Left colon (tissue), 2 donors: ENCODE data around the gene PRAMEF12. TPM values are rescaled to one million over a fixed set of nuclear protein-coding genes. Genes with fewer than 3 reads are reported as not detected.

Experiments used
- total RNA-seq, 2 donors: library from RNA; stranded (reverse); fragmentation: NEBNext Ultra II Directional; extraction: Animal tissue kit (Norgen Biotek cat#: 25700); gene quantifications; one replicate each; pipeline ENCODE4 v1.2.1, GENCODE V29; 2021
- donor health status: DM: no; HTN: no; CAD: no.
- donor health status: DM: yes; HTN: yes; CAD: no.

Gene PRAMEF12
- total RNA-seq, 2 donors from 2014 or later = not detected

Other genes starting within 250 kb of the PRAMEF12 start
- gene DHRS3, start 155.5 kb upstream of the PRAMEF12 start, total RNA-seq = 100 to 1,000 TPM in 1 of 2 donors, 10 to 100 TPM in 1; 73.2 to 106 TPM
- gene AADACL4, start 129.7 kb upstream of the PRAMEF12 start, total RNA-seq = not detected
- gene AADACL3, start 57.6 kb upstream of the PRAMEF12 start, total RNA-seq = not detected
- not detected for gene CFAP107, start 27.5 kb upstream of the PRAMEF12 start, total RNA-seq
- not detected for gene PRAMEF1, start 17.7 kb downstream of the PRAMEF12 start, total RNA-seq
- not detected for gene PRAMEF11, start 57.7 kb downstream of the PRAMEF12 start, total RNA-seq
- not detected for gene HNRNPCL1, start 75.0 kb downstream of the PRAMEF12 start, total RNA-seq
- gene PRAMEF2, start 83.3 kb downstream of the PRAMEF12 start, total RNA-seq = not detected
- not detected for gene PRAMEF4, start 112.5 kb downstream of the PRAMEF12 start, total RNA-seq
- gene PRAMEF10, start 124.5 kb downstream of the PRAMEF12 start, total RNA-seq = not detected
- not detected for gene PRAMEF7, start 142.9 kb downstream of the PRAMEF12 start, total RNA-seq
- gene PRAMEF6, start 173.8 kb downstream of the PRAMEF12 start, total RNA-seq = not detected